ENCODE measurements around the gene NTN3. TPM values are rescaled to one million over a fixed set of nuclear protein-coding genes. Genes with fewer than 3 reads are reported as not detected.

The NTN3 gene
- total RNA-seq, 2 donors from 2014 or later = 1.4 TPM; not detected in 1

DNA sequence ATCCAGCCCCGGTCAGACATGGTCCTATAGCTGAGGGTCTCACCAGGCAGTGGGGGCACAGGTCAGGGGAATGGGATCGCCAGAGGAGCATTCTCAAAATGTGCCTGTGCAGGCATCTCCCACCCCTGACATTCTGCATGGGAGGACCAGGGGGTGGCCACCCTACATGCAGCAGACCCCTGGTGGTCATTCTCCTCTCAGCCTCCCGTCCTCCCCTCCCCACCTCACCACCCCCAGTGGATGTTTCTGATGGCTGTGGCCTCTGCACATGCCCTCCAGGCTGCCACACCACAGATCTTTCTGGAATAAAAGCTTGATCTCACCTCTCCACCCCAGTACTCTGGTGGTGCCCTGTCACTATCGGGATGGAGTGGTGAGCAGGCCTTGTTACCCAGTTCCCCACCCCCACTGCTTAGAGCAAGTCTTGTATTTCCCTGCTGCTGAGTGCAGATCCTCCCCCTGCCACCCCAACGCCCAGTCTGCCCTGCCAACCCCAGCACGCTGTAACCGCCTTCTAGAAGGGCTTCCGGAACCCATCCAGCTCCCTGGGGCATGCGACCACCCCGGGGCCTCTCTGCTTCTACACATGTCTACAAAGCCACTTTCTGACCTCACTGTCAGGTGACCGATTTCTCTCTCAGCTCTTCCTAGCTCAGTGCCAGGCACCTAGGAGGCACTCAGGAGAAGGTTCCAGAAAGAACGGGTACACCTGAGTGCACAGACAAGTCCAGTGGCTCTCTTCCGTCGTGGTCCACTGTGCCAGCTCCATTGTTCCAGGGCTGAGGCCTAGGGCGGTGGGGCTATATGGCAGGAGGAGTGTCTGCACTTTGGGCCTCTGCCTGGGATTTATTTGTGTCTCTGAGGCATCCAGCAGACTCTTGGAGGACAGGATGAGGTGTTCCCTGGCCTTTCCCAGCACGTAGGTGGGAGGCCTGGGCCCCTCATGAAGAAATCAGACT lies 13.1 kb downstream of the NTN3 start:
- peaks cover 2% of the 10 kb centered on the region for H3K4me1 ChIP-seq (replicated peaks)
- no peaks in the 10 kb centered on the region for H3K36me3 ChIP-seq
- no peaks in the 10 kb centered on the region for H3K9me3 ChIP-seq
- WGBS = 75% methylated on average over 16 of the region's 16 CpGs
- no peak overlapping the region for H3K4me3 ChIP-seq
- TF ChIP-seq, protein P1, sequence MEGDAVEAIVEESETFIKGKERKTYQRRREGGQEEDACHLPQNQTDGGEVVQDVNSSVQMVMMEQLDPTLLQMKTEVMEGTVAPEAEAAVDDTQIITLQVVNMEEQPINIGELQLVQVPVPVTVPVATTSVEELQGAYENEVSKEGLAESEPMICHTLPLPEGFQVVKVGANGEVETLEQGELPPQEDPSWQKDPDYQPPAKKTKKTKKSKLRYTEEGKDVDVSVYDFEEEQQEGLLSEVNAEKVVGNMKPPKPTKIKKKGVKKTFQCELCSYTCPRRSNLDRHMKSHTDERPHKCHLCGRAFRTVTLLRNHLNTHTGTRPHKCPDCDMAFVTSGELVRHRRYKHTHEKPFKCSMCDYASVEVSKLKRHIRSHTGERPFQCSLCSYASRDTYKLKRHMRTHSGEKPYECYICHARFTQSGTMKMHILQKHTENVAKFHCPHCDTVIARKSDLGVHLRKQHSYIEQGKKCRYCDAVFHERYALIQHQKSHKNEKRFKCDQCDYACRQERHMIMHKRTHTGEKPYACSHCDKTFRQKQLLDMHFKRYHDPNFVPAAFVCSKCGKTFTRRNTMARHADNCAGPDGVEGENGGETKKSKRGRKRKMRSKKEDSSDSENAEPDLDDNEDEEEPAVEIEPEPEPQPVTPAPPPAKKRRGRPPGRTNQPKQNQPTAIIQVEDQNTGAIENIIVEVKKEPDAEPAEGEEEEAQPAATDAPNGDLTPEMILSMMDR (IDR thresholded peaks at IDR 0.05) = no peak
- TF ChIP-seq POLR2A (IDR thresholded peaks at IDR 0.05) = no peak
- no peak for TF ChIP-seq POLR2AphosphoS5 (IDR thresholded peaks at IDR 0.05)
- intact Hi-C loops (cut with DNase I) = no loop called here
- no peak for DNase-seq (ENCODE audit: low spot score)
- H3K27ac ChIP-seq = no peak overlapping the region
- no peaks in the 10 kb centered on the region for H3K27me3 ChIP-seq (replicated peaks; ENCODE audit: insufficient read depth)

DNA sequence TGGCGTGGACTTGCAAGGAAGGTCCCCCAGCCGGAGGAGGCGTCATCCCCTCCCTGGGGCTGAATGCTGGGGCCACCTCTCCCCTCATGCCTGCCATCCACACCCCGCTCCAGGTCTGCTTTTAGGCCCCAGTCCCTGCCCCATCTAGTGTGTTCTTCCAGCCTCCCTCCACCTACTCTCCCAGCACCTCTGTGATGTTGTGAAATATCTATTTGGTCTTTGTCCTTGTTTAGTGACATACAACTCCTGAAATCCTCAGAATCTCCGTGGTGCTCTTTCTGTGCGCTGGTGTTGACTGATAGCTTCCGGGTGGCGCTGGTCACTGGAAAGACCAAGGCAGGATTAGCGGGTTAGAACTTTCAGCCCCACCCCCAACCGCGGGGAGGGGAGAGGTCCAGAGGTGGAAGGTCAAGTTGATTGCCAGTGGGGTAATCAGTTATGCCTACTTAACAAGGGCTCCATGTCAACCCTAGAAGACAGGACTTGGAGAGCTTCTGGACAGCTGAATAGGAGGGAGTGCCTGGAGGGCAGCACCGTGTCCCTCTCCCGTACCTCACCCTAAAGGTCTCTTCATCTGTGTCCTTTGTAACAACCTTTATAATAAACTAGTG lies 13.9 kb downstream of the NTN3 start:
- H3K4me1 ChIP-seq (replicated peaks) = peaks cover 2% of the 10 kb centered on the region
- no peak for TF ChIP-seq POLR2AphosphoS5 (IDR thresholded peaks at IDR 0.05)
- no peak for TF ChIP-seq POLR2A (IDR thresholded peaks at IDR 0.05)
- TF ChIP-seq, protein P1 (IDR thresholded peaks at IDR 0.05) = no peak
- DNase-seq (ENCODE audit: low spot score) = no peak
- H3K27me3 ChIP-seq (replicated peaks; ENCODE audit: insufficient read depth) = no peaks in the 10 kb centered on the region
- intact Hi-C loops (cut with DNase I) = no loop called here
- 79% methylated on average over 13 of the region's 13 CpGs for WGBS
- no peaks in the 10 kb centered on the region for H3K9me3 ChIP-seq
- H3K4me3 ChIP-seq = no peak overlapping the region
- H3K27ac ChIP-seq = no peak overlapping the region
- H3K36me3 ChIP-seq = no peaks in the 10 kb centered on the region

DNA sequence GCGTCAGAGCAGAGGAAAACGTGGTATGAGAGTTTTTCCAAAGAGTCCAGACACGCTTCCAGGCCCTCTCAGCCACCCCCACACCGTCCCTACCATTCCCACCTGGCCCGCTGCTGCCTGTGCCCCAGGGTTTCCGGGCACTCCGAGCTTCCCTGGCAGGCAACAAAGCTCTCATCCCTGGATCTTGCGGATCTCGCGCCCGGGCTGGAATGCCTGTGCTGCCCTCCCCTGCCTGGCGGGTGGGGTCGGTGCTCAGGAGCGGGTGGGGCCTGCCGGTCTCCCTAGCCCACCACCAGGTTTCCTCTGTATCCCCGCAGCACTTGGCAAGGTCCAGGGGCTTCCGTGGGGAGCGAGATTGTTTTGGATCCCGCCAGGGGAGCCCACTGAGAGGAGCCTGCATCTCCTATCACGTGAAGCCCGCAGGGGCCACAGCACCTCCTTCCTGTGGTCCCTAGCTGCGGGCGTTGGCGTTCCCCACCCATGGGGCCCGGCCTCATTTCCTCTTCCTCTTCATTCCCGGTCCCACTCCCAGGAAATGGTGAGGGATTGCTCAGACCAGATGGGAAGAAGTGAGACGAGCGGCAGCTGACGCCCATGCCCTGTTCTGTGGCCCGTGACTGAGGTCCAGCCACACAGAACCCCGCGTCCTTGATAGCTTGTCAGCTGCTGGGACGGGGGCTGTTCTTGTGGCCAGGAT lies 14.9 kb downstream of the NTN3 start:
- no peak for DNase-seq (ENCODE audit: low spot score)
- H3K4me1 ChIP-seq (replicated peaks) = peaks cover 2% of the 10 kb centered on the region
- TF ChIP-seq, protein P1 (IDR thresholded peaks at IDR 0.05) = no peak
- TF ChIP-seq POLR2A (IDR thresholded peaks at IDR 0.05) = no peak
- no peak for TF ChIP-seq POLR2AphosphoS5 (IDR thresholded peaks at IDR 0.05)
- H3K9me3 ChIP-seq = no peaks in the 10 kb centered on the region
- intact Hi-C loops (cut with DNase I) = no loop called here
- H3K36me3 ChIP-seq = no peaks in the 10 kb centered on the region
- H3K27me3 ChIP-seq (replicated peaks; ENCODE audit: insufficient read depth) = no peaks in the 10 kb centered on the region
- H3K27ac ChIP-seq = no peak overlapping the region
- no peak overlapping the region for H3K4me3 ChIP-seq
- WGBS = 85% methylated on average over 31 of the region's 33 CpGs

DNA sequence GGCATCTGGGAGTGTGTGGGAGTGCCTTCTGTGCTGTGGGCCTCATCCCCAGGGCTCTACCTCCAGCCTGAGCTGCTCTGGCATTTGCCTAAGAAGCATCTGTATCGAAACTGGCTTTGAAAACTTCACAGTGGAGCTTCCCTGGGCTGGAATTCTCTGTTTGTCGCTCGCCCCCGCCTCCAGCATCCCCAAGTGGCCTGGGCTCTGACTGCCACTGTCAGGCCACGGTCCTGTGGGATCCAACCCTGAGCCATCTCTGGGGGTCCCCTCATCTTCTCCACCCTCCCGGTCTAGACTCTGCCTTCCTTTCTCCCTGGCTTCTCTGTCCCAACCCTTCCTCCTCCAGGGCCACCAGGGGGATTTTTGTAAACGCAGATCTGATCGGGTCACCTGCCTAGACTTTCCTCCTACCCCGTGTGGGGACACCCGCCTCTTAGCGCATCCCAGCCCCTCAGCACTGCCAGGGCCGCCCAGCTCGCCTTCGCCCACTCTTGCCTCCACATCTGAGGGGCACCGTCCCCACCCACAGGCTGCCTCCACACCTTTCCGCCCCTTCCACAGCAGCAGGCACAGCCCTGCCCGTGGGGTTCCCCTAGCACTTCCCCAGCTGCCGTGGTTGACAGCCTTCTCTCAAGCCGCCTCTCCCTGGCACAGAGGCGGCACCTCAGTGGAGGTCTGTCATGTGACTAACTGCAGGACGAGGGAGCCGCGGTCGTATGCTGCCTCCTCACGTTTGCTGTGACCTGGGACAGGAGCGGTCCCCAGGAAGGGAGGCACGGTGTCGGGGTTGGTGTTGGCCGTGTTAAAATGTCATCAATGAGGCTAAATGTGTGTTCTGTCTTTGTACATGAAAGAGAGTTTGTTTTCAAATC lies 15.8 kb downstream of the NTN3 start:
- no peaks in the 10 kb centered on the region for H3K36me3 ChIP-seq
- no peaks in the 10 kb centered on the region for H3K9me3 ChIP-seq
- TF ChIP-seq, protein P1 (IDR thresholded peaks at IDR 0.05) = peak in 3 of 4 experiments; percentile 26 to 57 (median 50)
- TF ChIP-seq POLR2A (IDR thresholded peaks at IDR 0.05) = no peak
- TF ChIP-seq POLR2AphosphoS5 (IDR thresholded peaks at IDR 0.05) = peak; percentile 52
- H3K27ac ChIP-seq = no peak overlapping the region
- 63% methylated on average over 29 of the region's 29 CpGs for WGBS
- DNase-seq (ENCODE audit: low spot score) = peak; percentile 56
- peaks cover 2% of the 10 kb centered on the region for H3K4me1 ChIP-seq (replicated peaks)
- H3K27me3 ChIP-seq (replicated peaks; ENCODE audit: insufficient read depth) = no peaks in the 10 kb centered on the region
- intact Hi-C loops (cut with DNase I) = no loop called here
- no peak overlapping the region for H3K4me3 ChIP-seq
